T-helper 2 cell treated with Interferon-gamma antibody and Interleukin-4, amounts not matched to agents 5 μg/mL and 100 μg/mL, for 36 hours (primary cell): Measurements from ENCODE around the gene WDR37.
A peak's percentile ranks its signal among the peaks of the same experiment; 100 is the strongest.

Experiments
- DNase-seq: peaks from one replicate; pipeline ENCODE4 v3.0.0; 2021; ENCODE audit warnings: low spot score
- H3K27ac Mint-ChIP-seq: one replicate; pipeline ENCODE4 v1.8.0; 2021; ENCODE audit warnings: mild to moderate bottlenecking, mixed read lengths
- H3K27me3 Mint-ChIP-seq: one replicate; pipeline ENCODE4 v1.8.0; 2021; ENCODE audit warnings: low read depth, mixed read lengths
- H3K36me3 Mint-ChIP-seq: one replicate; pipeline ENCODE4 v1.8.0; 2021; ENCODE audit warnings: low read depth, mixed read lengths
- H3K4me1 Mint-ChIP-seq: one replicate; pipeline ENCODE4 v1.8.0; 2021; ENCODE audit warnings: low read depth, mixed read lengths
- H3K4me3 Mint-ChIP-seq: one replicate; pipeline ENCODE4 v1.8.0; 2022; ENCODE audit warnings: mild to moderate bottlenecking, moderate library complexity, mixed read lengths
- H3K9me3 Mint-ChIP-seq: one replicate; pipeline ENCODE4 v1.8.0; 2021; ENCODE audit warnings: mixed read lengths

Gene WDR37

DNA sequence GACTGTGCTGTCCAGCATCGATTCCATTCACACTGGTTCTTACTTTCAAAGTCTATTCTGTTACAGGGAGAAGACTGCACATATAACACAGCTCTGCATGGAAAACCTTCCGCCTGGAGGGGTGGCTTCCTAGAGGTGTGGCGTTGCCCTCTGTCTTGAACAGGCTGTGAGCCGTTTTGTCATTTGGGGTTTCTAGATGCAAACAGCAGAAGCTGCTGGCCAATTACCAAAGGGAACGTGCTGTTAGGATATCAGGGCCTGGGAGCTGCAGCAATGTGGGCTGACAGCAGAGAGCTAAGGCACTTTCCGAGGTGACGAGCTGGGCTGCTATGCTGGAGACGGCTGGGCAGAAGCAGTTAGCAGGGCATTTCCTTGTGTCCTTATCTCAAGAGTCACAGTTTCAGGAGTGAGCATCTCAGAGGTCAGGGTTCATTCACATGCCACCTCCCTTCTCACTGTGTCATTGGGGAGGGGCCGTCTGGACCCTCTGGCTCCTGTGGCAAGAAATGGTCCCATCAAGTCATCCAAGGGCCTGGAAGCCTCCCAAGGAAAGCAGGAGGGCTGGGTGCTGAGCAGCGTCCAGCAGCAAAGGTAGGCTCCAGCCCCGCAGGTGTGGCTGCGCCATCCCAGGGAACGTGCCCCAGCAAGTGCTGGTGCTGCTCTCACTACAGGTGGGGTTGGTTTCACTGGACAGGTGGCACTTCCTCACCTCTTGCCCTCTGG, 106.5 kb downstream of the WDR37 start:
- no peak overlapping the region for H3K27ac Mint-ChIP-seq
- no peaks in the 10 kb centered on the region for H3K36me3 Mint-ChIP-seq
- no peak overlapping the region for H3K4me3 Mint-ChIP-seq
- H3K9me3 Mint-ChIP-seq, result no peaks in the 10 kb centered on the region
- no peaks in the 10 kb centered on the region for H3K27me3 Mint-ChIP-seq
- H3K4me1 Mint-ChIP-seq, result no peaks in the 10 kb centered on the region
- no peak for DNase-seq

DNA sequence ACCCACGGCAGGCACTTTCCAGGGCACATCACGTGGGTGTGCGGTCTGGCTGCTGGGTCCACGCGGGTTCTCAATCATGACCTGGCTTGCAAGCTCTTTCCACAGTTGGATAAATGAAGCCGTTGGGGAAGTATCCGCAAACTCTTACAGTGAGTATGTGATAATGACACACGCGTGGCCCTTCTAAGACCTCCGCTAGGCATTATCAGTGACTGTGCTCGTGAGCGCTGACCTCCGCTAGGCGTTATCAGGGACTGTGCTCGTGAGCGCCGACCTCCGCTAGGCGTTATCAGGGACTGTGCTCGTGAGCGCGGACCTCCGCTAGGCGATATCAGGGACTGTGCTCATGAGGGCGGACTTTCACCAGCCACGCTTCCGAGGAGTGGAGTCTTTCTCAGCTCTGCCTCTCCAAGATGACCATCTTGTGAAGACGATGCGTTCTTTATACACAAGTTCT, 107.0 kb downstream of the WDR37 start:
- Mint-ChIP-seq H3K9me3 (no peaks in the 10 kb centered on the region), H3K27me3 (no peaks in the 10 kb centered on the region), H3K4me1 (no peaks in the 10 kb centered on the region), H3K4me3 (no peak overlapping the region), H3K27ac (no peak overlapping the region), H3K36me3 (no peaks in the 10 kb centered on the region)
- DNase-seq, result no peak

DNA sequence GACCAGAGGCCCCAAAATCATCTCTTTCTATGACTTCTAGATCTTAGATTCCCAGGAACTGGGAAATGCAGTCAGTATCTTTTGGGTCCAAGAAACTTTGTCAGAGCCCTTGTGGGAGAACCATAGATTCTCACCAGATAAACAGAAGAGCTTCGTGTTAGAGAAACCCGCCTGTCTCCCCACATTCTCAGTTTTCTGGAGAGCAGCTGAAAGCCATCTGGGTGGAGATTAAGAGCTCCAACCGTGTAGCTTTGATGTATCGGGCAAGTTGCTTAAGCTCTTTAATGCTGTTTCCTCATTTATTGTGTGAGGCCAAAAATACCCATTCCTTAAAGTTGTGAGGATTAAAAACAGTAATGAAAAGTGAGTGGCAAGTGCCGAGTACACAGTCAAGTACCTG, 107.6 kb downstream of the WDR37 start:
- H3K27ac Mint-ChIP-seq, result no peak overlapping the region
- no peaks in the 10 kb centered on the region for H3K4me1 Mint-ChIP-seq
- no peaks in the 10 kb centered on the region for H3K9me3 Mint-ChIP-seq
- H3K27me3 Mint-ChIP-seq, result no peaks in the 10 kb centered on the region
- no peak for DNase-seq
- no peaks in the 10 kb centered on the region for H3K36me3 Mint-ChIP-seq
- H3K4me3 Mint-ChIP-seq, result no peak overlapping the region

DNA sequence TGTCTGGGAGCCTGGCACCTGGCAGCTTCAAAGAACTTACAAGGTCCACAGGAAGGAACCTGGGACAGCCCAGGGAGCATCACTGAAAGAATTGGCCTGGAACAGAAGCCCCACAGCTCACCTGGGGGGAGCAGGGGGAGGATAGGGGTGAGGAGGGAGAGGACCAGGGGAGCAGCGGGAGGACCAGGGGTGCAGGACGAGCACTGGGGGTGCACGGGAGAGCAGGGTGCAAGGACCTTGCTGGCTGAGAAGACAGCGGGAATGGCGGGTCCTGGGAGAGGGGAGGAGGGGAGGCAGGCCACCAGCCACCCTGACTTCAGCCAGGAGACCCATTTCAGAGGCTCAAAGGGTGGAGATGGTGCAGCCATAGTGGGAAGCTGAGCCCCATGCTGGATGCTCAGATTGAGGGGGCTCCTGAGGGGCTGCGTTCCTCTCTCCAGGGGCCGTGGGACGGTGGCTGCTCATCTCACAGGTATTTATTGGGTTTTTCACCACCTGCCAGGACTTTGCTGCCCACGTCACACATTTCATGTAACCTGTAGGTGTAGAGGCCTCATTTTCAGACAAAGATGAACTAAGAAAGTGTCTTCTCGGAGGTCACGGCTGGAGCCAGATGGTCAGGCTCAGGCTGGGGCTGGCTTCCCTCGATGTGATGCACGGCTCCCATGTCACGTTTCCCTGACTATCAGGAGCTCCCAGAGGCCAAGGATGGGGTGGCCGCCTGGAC, 110.1 kb downstream of the WDR37 start:
- DNase-seq, result no peak
- H3K4me1 Mint-ChIP-seq, result no peaks in the 10 kb centered on the region
- no peaks in the 10 kb centered on the region for H3K36me3 Mint-ChIP-seq
- no peak overlapping the region for H3K4me3 Mint-ChIP-seq
- H3K27ac Mint-ChIP-seq, result peak overlapping the region; percentile 19
- no peaks in the 10 kb centered on the region for H3K9me3 Mint-ChIP-seq
- H3K27me3 Mint-ChIP-seq, result no peaks in the 10 kb centered on the region

DNA sequence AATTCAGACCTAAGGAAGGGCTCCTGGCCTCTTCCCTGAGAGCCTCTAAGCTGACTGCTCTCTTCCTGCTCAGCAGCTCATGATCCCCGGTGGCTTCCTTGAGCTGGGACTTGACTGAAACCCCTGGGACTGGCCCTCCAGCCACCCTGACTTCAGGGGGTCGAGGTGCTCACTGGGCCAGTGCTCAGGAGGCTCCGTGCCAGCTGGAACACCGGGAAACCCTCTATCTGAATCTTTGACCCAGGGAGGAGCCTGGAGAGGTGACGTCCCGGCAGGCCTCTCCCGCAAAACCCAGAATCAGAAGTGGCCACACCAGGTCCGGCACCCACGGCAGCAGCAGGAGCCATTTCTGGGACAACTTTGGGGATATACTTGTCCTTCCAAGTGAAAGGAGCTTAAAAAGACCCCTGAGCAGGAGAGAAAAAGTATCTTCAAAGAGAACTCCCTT, 110.7 kb downstream of the WDR37 start:
- H3K27ac Mint-ChIP-seq, result no peak overlapping the region
- no peaks in the 10 kb centered on the region for H3K4me1 Mint-ChIP-seq
- DNase-seq, result no peak
- H3K9me3 Mint-ChIP-seq, result no peaks in the 10 kb centered on the region
- H3K27me3 Mint-ChIP-seq, result no peaks in the 10 kb centered on the region
- no peaks in the 10 kb centered on the region for H3K36me3 Mint-ChIP-seq
- H3K4me3 Mint-ChIP-seq, result no peak overlapping the region

DNA sequence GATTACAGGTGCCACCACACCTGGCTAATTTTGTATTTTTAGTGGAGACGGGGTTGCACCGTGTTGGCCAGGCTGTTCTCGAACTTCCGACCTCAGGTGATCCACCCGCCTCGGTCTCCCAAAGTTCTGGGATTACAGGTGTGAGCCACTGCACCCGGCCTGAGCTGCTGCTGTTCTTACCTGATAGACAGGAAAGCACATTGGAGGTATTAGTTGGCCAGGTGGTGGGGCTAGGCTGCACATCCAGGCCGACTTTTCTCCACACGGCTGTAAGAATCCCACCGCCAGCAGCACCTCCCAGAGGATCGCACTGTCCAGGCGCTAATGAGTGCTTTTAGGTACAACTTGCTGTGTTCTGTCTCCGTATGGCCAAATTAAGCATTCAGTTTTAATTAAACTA, 112.6 kb downstream of the WDR37 start:
- Mint-ChIP-seq H3K4me3 (no peak overlapping the region), H3K4me1 (no peaks in the 10 kb centered on the region), H3K27me3 (no peaks in the 10 kb centered on the region), H3K27ac (no peak overlapping the region), H3K9me3 (no peaks in the 10 kb centered on the region), H3K36me3 (no peaks in the 10 kb centered on the region)
- no peak for DNase-seq

DNA sequence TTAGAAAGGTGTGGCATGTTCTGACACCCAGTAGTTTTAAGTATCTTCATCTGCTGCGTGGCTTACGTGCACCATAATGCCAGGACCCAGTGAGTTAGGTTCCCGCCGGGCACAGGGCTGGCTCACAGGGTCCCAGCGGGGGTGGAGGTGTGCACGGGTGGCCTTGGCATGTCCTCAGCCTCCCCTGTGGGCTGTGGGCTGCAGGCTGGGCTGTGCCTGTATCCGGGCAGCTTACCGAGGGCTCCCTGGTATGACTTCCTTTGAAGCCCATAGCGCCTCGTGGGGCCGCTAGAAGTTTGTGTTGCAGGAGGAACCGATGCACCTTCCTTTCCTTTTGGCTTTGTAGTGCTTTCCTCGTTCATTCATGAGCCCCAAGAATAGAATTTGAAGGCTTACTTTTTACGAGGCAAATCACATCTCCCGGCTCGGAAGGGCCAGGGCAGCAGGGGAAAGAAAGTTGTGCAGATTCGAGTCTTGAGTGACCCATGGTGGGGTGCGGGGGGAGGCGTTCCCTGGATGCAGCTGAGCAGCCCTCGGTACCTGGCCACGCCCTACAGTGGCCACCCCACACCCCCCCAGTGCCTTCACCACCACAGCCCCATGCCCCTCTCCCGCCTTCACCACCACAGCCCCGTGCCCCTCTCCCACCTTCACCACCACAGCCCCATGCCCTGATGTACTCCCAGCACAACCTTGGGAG, 113.2 kb downstream of the WDR37 start:
- H3K9me3 Mint-ChIP-seq, result no peaks in the 10 kb centered on the region
- H3K4me1 Mint-ChIP-seq, result no peaks in the 10 kb centered on the region
- no peaks in the 10 kb centered on the region for H3K27me3 Mint-ChIP-seq
- no peaks in the 10 kb centered on the region for H3K36me3 Mint-ChIP-seq
- no peak for DNase-seq
- no peak overlapping the region for H3K27ac Mint-ChIP-seq
- no peak overlapping the region for H3K4me3 Mint-ChIP-seq

DNA sequence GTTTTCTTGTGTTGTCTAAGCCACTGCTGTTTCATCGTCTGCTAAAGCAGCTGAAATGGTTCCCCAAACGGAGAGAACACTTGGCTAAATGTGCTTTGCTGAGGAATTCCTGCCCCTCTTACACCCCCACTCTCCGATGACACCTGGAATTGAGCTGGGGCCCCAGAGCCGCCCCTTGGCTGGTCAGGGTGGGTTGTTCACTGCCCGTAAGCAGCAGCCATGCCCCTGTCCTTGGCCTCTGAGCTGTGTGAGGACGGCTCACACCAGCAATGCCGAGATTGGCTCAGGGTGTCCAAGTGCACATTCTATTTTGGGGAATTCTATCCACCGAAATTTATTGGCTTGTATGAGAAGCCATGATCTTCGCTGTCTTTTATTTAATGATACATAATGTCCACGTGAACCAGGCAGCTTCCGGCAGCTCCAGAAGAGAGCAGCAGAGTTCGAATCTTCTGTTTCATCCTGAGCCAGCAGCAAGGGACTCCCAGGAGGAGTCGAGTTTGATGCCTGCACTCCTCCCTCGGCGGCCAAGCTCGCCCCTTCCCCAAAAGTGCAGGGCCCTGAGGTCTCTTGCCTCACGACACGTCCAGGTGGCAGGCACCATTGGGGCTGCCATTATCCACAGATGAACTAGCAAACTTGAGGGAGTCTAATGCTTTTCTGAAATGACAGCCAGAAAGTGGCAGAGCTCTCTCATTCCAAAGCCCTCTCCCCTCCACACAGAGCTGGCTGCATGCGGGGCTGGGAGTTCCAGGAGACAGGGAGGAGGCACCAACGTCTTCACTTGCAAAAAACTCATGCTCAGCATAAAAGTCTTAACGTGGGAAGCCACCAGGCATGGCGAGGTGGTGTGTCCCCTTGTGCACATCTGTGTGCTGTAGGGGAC, 114.0 kb downstream of the WDR37 start:
- H3K9me3 Mint-ChIP-seq, result no peaks in the 10 kb centered on the region
- DNase-seq, result no peak
- no peak overlapping the region for H3K4me3 Mint-ChIP-seq
- H3K27me3 Mint-ChIP-seq, result no peaks in the 10 kb centered on the region
- H3K4me1 Mint-ChIP-seq, result no peaks in the 10 kb centered on the region
- no peaks in the 10 kb centered on the region for H3K36me3 Mint-ChIP-seq
- no peak overlapping the region for H3K27ac Mint-ChIP-seq

DNA sequence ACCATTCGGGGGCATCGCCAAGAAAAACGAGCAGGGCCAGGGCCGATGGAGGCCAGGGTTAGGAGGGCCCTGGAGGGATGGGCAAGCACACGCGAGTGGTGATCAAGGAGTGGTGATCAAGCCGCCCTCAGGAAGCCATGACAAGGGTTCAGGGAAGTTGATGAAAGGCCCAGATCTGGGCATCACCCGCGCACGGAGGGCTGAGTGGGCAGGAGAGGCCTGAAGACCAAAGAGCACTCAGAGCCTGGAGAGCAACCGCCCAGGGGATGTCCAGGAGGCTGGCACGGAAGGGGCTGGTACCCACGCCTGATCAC, 114.6 kb downstream of the WDR37 start:
- no peak for DNase-seq
- Mint-ChIP-seq H3K36me3 (no peaks in the 10 kb centered on the region), H3K9me3 (no peaks in the 10 kb centered on the region), H3K27me3 (no peaks in the 10 kb centered on the region), H3K27ac (no peak overlapping the region), H3K4me1 (no peaks in the 10 kb centered on the region), H3K4me3 (no peak overlapping the region)

DNA sequence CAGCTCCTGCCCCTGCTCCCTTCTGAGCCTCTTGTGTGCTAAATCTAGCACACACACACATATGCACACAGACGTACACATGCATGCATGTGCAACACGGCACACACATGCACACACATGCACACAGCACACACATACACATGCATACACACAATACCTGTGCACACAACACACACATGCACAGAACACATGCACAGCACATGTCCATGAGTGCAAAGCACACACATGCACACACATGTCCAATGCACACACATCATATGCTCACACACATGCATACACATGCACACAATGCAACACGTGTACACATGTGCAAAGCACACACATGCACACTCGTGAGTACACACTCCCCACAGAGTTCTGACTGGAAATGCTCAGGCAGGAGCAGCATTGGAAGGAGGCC, 115.0 kb downstream of the WDR37 start:
- no peaks in the 10 kb centered on the region for H3K36me3 Mint-ChIP-seq
- H3K4me1 Mint-ChIP-seq, result no peaks in the 10 kb centered on the region
- no peak overlapping the region for H3K4me3 Mint-ChIP-seq
- H3K27me3 Mint-ChIP-seq, result no peaks in the 10 kb centered on the region
- no peak overlapping the region for H3K27ac Mint-ChIP-seq
- DNase-seq, result no peak
- no peaks in the 10 kb centered on the region for H3K9me3 Mint-ChIP-seq

DNA sequence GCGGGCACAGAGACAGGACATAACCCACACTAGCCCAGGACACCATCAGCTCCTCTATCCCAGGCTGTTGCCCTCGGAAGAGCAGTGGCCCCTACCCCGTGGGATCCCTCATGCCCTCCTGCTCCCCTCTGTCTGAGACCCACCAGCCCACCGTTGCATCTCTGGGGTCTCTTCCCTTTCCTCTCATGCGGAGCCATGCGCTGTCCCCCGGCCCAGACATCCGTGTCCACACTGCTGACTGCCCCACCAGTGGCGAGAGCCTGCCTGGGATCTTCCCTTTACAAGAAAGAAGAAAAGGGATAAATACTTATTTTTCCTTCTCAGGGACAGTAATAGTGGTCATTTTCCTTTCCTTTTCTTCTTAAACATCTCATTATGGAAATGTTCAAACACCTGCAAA, 115.4 kb downstream of the WDR37 start:
- Mint-ChIP-seq H3K27me3 (no peaks in the 10 kb centered on the region), H3K9me3 (no peaks in the 10 kb centered on the region), H3K4me3 (no peak overlapping the region), H3K4me1 (no peaks in the 10 kb centered on the region), H3K36me3 (no peaks in the 10 kb centered on the region), H3K27ac (no peak overlapping the region)
- no peak for DNase-seq

DNA sequence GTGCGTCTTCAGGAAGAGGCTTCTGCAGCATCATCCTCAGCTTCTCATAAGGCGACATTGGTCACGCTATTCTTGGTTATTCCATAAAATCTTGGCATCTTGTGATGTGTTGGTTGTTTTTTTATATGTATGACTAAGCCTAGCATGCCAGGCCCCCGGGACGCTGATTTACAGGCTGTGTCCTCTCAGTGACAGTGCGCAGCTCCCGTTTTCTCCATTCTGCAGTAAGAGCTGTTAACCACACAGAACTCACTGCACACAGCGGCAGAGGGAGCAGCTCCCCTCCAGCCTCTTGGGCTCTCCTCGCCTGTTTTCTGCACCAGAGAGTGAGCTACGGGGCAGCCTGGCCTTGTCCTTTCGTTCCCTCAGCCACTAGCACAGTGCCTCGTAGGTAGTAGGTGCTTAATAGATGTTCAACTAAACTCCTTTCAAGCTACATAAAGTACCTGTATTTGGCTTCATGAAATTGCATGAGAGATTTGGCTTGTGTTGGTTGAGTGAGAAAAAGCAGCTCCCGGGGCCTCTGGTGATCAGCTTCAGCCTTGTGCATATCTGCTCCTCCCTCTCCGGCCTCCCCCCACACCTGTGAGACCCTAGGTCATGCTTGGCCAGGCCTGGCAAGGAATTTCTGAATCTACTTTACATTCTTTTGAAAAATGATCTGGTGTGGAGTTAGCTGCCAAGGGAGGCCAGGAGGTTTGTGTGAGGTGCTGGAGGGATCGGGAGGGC, 116.2 kb downstream of the WDR37 start:
- no peak for DNase-seq
- no peaks in the 10 kb centered on the region for H3K27me3 Mint-ChIP-seq
- H3K4me1 Mint-ChIP-seq, result no peaks in the 10 kb centered on the region
- no peak overlapping the region for H3K4me3 Mint-ChIP-seq
- no peaks in the 10 kb centered on the region for H3K36me3 Mint-ChIP-seq
- H3K27ac Mint-ChIP-seq, result no peak overlapping the region
- H3K9me3 Mint-ChIP-seq, result no peaks in the 10 kb centered on the region

DNA sequence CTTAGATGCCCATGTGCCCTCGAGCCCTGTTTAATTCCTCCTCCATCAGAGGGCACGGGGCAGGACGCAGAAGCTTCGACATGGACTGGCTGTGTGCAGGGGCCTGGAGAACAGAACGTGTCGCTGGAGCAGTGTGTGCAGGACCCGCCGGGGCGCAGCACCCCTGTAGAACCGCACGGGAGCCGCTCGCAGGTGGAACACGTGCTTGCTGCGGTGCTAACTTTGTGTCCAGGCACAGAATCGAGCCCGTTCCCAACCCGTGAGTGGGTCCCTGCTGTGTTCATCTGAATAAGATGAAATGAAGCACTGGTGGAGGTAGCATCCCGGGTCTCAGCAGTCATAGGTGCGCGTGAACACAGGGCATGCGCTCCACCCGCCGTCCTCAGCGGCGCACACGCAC, 116.9 kb downstream of the WDR37 start:
- no peak for DNase-seq
- Mint-ChIP-seq H3K27ac (no peak overlapping the region), H3K4me1 (no peaks in the 10 kb centered on the region), H3K9me3 (no peaks in the 10 kb centered on the region), H3K36me3 (no peaks in the 10 kb centered on the region), H3K27me3 (no peaks in the 10 kb centered on the region), H3K4me3 (no peak overlapping the region)
